Measurements from ENCODE around the gene NCBP1. TPM values are rescaled to one million over a fixed set of nuclear protein-coding genes. Genes with fewer than 3 reads are reported as not detected.

NCBP1 gene
- total and polyA plus RNA-seq, 9 donors = 8.6 to 32.0 (median 19.1) TPM

DNA sequence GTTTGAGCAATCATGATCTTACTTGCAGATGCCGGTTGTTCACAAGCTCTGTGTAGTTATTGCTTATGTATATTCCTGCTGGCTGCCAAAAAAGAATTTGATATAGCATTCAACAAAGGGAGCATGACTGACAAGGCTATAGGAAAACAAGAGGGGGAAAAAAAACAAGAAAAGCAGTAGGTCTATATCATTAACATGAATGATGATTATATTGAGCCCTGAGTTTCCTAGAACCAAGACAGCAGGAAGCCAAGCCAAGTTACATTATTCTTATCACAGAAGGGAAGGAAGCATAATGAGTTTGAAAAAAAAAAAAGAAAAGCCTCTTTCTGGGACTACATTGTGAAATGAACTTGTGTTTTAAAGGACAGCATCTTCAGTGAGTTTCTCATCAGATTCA is 41.5 kb upstream of the NCBP1 start:
- H3K36me3 ChIP-seq = no peaks in the 10 kb centered on the region
- intact Hi-C loops (cut with DNase I) = no loop called here

DNA sequence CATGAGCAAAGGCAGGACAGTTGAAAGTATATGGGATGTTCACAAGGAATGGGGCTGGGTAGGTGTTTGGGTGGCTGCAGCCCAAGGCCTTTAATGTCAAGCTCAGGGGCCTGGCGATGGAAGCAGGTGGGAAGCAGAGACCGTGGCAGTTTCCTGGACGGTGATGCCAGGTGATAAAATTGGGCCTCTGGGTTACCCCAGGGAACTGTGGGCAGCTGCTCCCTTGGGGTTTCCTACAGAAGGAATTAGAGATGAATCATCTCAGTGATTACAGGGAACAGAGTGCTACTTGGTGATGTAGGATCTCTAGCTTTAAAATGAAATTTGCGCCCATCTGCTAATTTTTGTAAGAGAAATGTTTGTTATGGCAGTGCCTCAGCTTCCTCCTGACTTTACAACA is 39.7 kb upstream of the NCBP1 start:
- 80 to 92% (median 89%) methylated on average over 4 of the region's 4 CpGs for WGBS, 3 donors
- intact Hi-C loops (cut with DNase I) = no loop called here

More for the DNA sequence above, 41.5 kb upstream of the NCBP1 start:
- H3K4me3 ChIP-seq = no peak overlapping the region
- no peaks in the 10 kb centered on the region for H3K9me3 ChIP-seq
- H3K27me3 ChIP-seq = no peaks in the 10 kb centered on the region
- no peak overlapping the region for H3K27ac ChIP-seq
- TF ChIP-seq POLR2A (IDR thresholded peaks at IDR 0.05) (no peak), EP300 (IDR thresholded peaks at IDR 0.05) (no peak)
- TF ChIP-seq, protein P1, sequence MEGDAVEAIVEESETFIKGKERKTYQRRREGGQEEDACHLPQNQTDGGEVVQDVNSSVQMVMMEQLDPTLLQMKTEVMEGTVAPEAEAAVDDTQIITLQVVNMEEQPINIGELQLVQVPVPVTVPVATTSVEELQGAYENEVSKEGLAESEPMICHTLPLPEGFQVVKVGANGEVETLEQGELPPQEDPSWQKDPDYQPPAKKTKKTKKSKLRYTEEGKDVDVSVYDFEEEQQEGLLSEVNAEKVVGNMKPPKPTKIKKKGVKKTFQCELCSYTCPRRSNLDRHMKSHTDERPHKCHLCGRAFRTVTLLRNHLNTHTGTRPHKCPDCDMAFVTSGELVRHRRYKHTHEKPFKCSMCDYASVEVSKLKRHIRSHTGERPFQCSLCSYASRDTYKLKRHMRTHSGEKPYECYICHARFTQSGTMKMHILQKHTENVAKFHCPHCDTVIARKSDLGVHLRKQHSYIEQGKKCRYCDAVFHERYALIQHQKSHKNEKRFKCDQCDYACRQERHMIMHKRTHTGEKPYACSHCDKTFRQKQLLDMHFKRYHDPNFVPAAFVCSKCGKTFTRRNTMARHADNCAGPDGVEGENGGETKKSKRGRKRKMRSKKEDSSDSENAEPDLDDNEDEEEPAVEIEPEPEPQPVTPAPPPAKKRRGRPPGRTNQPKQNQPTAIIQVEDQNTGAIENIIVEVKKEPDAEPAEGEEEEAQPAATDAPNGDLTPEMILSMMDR (IDR thresholded peaks at IDR 0.05) = no peak
- WGBS, 3 donors = 87 to 93% (median 93%) methylated on average over 1 of the region's 1 CpG
- no peak for DNase-seq
- no peaks in the 10 kb centered on the region for H3K4me1 ChIP-seq (ENCODE audit: insufficient read depth)

DNA sequence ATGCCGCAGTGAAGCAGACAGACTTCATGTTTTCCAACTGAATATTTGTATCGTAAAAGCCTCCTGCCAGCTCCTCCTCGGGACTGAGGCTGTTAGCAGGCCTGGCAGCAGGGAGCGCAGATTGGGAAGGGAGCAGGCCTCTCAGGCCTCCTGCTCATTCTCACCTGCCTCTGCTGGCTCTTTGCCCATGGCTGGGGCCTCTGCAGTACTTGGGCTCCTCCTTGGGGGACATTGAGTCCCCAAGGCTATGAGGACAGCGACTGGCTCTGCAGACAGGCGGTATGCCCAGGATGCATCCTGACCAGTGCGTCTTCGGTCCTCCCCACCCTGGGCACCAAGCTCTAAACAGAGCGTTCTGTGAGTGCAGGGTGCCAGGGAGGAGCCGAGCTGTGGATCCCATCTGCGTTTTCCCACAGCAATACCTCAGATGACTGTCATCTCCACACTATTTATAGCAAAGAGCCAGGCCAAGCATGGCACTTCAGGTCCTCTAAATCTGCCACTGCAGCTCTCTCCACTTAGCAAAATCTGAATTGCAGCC is 39.2 kb upstream of the NCBP1 start:
- Histone ChIP-seq H3K4me1 (ENCODE audit: insufficient read depth) (peaks cover 5% of the 10 kb centered on the region), H3K36me3 (no peaks in the 10 kb centered on the region), H3K4me3 (no peak overlapping the region), H3K9me3 (no peaks in the 10 kb centered on the region), H3K27ac (no peak overlapping the region), H3K27me3 (no peaks in the 10 kb centered on the region)
- 84 to 85% (median 85%) methylated on average over 11 of the region's 11 CpGs for WGBS, 3 donors
- DNase-seq = no peak
- intact Hi-C loops (cut with DNase I) = no loop called here
- TF ChIP-seq POLR2A (IDR thresholded peaks at IDR 0.05) (no peak), EP300 (IDR thresholded peaks at IDR 0.05) (no peak)
- TF ChIP-seq, protein P1 (IDR thresholded peaks at IDR 0.05) = no peak

More for the DNA sequence above, 39.7 kb upstream of the NCBP1 start:
- Histone ChIP-seq H3K9me3 (no peaks in the 10 kb centered on the region), H3K4me1 (ENCODE audit: insufficient read depth) (peaks cover 5% of the 10 kb centered on the region), H3K27ac (no peak overlapping the region), H3K36me3 (no peaks in the 10 kb centered on the region), H3K4me3 (no peak overlapping the region), H3K27me3 (no peaks in the 10 kb centered on the region)
- DNase-seq = no peak
- TF ChIP-seq POLR2A (IDR thresholded peaks at IDR 0.05) (no peak), EP300 (IDR thresholded peaks at IDR 0.05) (no peak)
- TF ChIP-seq, protein P1 (IDR thresholded peaks at IDR 0.05) = no peak

DNA sequence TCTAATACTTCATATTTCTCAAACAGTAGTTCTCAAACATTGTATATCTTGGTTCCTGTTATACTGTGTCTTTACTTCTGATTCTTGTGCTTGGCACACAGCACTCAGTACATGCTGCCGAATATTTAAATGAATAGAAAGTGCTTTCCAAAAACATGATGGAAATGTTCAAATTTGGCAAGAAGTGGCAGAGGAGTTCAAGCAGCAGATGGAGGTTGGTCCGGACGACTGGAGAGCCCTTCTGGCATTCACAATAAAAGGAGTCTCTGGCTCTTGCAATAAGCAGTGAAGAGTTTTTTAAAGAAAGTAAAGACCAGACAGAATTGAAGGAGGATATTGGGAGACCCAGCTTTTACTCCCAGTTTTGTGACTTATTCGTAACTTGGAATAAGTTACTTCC is 36.7 kb upstream of the NCBP1 start:
- TF ChIP-seq POLR2A (IDR thresholded peaks at IDR 0.05) (no peak), EP300 (IDR thresholded peaks at IDR 0.05) (no peak)
- TF ChIP-seq, protein P1 (IDR thresholded peaks at IDR 0.05) = no peak
- H3K9me3 ChIP-seq = no peaks in the 10 kb centered on the region
- peak overlapping the region in 1 of 2 donors; percentile 47 for H3K27ac ChIP-seq
- H3K36me3 ChIP-seq = no peaks in the 10 kb centered on the region
- no peaks in the 10 kb centered on the region for H3K27me3 ChIP-seq
- 28 to 42% (median 41%) methylated on average over 4 of the region's 4 CpGs for WGBS, 3 donors
- DNase-seq = no peak
- no peak overlapping the region for H3K4me3 ChIP-seq
- peaks cover 5% of the 10 kb centered on the region for H3K4me1 ChIP-seq (ENCODE audit: insufficient read depth)
- intact Hi-C loops (cut with DNase I) = loop anchor here in 3 of 4 donors (5.0 kb wide), 2 partner anchors 95 to 130 kb away; partner anchors contain the start of gene TMOD1 (in 2 of the 3)
